ENCODE measurements around the gene DAB1.

DAB1 gene

GRCh38 chr1:57272601-57273000, 151.3 kb downstream of the DAB1 start:
- DNase-seq (ENCODE audit: low spot score): no peak

DNA sequence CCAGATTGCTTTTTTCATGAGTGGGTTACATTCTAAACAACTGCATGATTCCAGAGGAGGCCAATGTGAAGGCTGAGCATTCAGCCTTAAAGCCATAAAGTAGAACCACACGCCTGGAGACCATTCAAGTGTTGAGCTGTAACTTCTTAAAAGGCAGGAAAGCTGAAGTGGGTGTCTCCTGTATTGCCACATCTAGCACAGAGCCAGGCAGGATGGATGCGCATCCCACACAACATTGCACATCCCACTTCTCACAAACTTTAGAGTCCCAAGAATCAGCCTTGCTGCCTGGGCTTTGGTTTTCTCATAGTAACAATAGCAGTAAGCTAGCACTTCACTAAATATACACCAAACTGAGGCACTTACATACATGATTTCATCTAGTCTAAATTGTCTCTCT, 151.7 kb downstream of the DAB1 start:
- DNase-seq (ENCODE audit: low spot score): no peak

DNA sequence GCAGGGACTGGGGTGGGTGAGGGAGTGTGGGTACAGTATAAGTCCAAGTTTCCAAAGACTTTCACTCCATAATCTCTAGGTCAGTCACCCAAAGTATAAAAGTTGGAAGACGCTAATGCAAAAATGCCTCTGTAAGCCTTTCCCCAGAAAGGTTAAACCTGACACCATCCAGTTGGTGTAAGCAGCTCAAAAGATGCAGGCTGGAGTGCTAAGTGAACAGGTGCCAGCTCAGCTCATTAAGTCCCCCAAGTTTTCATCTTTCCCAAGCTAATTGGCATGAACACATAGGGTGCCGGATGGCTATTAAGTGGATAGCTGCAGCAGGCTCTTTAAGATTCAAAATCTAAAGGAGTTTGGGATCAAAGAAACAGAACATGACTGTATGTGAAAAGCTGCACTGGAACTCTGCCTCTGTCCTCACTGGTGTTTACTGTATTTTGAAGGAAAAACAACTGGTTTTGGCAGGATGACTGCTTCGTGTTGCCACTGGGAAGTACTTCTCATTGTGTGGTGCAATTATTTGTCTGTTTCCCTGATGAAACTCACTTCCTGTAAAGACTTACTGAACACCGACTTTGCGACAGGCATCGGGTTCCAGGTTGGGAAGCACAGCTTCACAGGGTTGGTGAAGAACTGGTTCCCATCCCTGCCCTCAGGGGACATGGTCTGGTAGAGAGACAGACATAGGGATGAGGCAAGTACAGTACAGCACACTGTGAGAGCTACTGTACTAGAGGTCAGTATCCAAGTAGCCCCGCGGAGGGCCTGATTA, 152.7 kb downstream of the DAB1 start:
- DNase-seq (ENCODE audit: low spot score): no peak

DNA sequence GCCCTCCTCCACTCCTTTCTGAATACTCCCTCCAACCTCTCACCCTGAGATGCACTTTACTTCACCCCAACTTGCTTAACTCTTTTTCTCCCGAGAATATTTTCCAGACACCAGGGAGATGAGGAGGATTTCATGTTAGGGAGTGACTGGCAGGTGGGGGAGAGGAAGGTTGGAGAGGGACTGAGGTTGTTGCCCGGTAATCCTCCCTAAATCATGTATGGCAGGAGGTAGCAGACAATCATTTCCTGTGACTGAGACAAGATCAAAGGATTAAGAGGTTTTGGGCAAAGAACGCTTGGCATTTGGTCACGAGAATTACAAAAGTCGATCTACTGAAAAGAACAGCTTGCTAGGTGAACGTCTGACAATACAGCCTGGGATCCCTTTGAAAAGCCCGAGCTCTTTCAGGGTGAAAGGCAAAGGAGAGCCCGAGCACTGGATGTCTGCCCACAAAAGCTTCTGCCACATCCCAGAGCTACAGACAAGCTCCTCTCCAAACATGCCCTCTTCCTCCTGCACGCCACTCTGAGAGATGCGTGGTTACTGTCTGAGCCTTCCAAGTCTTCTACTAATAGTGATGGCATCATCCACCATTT, 154.1 kb downstream of the DAB1 start:
- DNase-seq (ENCODE audit: low spot score): no peak

GRCh38 chr1:57265104-57265503, 158.8 kb downstream of the DAB1 start:
- no peak for DNase-seq (ENCODE audit: low spot score)

- DNase-seq (ENCODE audit: low spot score): no peak
Observed at GRCh38 chr1:57262472-57262871, 161.4 kb downstream of the DAB1 start.

GRCh38 chr1:57258557-57259325, 165.1 kb downstream of the DAB1 start:
- no peak for DNase-seq (ENCODE audit: low spot score)

DNA sequence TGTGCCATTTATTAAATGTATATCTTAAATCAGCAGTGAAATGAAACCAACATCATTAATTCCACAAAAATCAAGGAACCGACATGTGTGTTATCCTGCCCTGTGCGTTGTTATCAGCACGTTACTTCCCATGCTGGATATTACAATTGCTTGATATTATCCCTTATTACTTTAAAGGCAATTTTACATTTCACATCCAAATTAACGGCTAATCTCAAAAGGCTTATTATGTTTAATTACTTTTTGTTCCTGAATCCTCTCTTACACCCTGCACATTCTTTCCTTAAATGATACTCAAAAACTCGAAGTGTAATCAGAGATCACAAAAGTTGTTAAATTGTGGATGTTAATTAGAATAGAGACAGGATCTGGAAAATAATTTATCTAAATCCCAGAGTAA, 167.9 kb downstream of the DAB1 start:
- no peak for DNase-seq (ENCODE audit: low spot score)

GRCh38 chr1:57254022-57254421, 169.8 kb downstream of the DAB1 start:
- no peak for DNase-seq (ENCODE audit: low spot score)

DNA sequence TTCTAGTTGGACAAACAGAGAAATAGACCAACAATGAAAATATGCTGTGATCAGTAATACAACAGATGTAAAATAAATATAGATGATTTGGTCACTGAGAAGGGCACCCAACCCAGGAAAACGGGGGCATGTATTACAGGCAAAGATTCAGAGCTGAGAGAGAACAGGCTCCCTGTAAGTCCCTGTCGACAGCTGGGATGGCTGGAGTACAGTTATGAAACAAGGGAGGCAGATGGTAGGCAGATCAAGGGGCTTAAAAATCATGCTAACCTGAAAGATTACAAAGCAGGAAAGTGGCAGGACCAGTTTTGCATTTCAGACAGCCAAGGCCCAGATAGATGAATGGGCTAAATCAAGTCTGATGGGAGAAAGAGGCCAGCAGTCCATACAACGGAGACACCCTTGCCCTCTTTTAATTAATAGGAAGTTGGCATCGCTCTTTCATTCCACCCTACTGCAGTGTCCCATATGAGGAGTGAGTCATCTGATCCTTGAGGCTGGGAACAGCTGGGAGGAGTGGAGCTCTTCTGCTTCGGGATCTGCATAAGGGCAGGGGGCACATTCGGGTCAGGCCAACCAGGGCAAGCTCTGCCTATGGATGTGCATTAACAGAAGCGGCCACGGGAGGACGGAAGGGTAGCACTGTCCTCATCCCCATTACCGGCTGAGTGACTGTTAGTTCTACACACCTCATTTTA, 171.1 kb downstream of the DAB1 start:
- DNase-seq (ENCODE audit: low spot score): no peak

- no peak for DNase-seq (ENCODE audit: low spot score)
Observed at GRCh38 chr1:57250021-57250420, 173.8 kb downstream of the DAB1 start.

- DNase-seq (ENCODE audit: low spot score): no peak
Observed at GRCh38 chr1:57249511-57249910, 174.3 kb downstream of the DAB1 start.

DNA sequence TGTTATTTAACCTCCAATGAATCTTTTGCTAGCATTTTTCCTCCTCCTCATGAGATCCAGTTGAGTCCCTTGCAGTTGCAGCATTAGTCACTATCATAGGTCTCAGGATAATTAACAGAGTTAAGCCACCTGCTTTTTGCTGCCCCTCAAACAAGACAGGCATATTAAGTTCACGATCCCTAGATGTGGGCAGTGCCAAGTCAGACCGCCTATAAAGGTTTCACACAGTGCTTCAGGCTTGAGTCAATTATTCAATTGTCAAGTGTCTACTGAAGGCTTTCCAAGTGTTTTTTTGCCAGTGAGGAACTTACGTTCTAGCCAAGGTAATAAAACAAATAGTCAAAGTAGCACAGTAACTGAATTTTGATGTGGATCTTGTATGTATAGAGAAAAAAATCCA, 175.0 kb downstream of the DAB1 start:
- no peak for DNase-seq (ENCODE audit: low spot score)

GRCh38 chr1:57238233-57238781, 185.6 kb downstream of the DAB1 start:
- no peak for DNase-seq (ENCODE audit: low spot score)

DNA sequence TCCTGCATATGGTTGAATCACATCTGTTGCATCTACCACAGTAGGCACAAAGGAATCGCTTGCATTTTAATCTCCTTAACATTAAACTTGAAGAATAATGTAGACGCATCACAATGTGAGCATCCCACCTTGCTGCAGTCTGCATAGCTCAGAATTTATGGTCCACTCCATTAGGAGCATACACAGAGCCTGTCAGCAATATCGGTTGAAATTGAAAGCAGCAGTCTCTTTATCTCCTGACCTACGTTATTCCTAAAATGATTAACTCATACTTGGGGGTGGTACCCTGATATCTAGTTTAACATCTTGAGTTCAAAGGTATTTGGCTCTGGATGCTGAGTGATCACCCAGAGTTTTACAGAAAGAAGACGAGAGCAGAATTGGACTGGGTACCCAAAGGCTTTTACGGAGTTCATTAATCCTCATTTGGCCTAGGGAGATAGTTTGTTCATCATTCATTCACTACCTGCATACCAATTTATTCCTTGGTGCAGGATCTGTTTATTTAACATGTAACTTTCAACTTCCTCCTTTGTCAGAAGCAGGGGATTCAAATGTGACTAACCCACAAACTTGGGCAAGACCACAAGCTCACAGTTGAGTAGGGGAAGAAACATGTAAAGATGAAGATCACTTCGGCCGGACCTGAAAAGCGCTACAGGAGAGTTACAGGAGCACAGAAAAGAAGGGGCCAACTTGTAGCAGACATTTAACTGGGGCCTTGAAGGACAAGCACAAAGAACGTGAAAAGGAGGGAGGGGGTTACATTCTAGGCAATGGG, 187.9 kb downstream of the DAB1 start:
- DNase-seq (ENCODE audit: low spot score): no peak

DNA sequence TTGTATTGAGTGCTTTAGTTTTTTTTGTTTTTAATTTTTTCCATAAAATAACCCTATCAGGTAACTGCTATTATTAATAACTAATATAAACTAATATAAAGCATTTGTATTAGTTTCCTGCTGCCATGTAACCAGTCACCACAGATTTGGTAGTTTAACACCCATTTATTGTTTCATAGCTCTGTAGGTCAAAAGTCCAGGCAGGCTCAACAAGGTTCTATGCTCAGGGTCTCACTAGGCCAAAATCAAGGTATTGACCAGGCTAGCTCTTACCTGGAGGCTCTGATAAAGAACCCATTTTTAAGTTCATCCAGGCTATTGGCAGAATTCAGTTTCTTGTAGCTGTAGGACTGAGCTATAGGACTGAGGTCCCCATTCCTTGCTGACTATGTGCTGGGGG, 189.4 kb downstream of the DAB1 start:
- no peak for DNase-seq (ENCODE audit: low spot score)

- DNase-seq (ENCODE audit: low spot score): no peak
Observed at GRCh38 chr1:57232500-57232899, 191.4 kb downstream of the DAB1 start.

GRCh38 chr1:57229998-57230397, 193.9 kb downstream of the DAB1 start:
- DNase-seq (ENCODE audit: low spot score): no peak

GRCh38 chr1:57229076-57229475, 194.8 kb downstream of the DAB1 start:
- no peak for DNase-seq (ENCODE audit: low spot score)

DNA sequence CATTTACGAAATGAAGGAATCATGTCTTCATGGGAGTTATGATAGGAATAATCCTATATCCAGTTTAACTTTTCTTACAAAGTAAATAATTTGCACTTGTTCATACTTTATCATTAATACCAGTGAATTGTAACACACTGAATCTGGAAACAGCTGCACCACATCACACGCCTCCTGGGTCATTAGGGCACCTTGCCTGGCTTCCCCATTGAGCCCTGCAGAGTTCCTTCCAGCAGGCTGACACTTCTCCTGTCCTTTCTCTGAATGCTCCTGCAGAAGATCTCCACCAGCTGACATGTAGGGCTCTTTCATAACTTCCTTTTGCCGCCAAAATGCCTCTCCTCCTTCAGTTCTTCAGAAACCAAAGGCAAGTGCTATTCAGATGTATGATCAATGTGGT, 201.1 kb downstream of the DAB1 start:
- no peak for DNase-seq (ENCODE audit: low spot score)

DNA sequence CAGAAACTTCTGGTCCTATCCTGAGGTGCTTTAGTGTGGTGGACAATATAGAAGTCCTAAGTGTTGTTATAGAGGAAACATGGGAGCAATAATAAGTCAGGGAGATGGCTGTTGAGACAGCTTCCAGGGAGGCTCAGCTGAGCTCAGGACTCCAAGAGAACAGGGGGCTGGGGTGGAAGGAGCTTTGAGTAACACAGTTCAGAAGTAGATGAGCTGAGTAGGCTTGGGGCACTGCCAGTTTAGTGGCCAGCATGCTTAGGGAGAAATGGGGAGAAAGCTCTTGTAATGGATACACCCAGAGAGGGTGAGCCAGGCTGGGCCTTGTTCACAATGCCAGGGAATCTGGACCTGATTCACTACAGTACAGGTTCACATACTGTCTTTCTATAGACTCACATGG, 201.6 kb downstream of the DAB1 start:
- no peak for DNase-seq (ENCODE audit: low spot score)
